Spinal cord (tissue), 10 donors: ENCODE results near the gene KIF14. TPM values are rescaled to one million over a fixed set of nuclear protein-coding genes. Genes with fewer than 3 reads are reported as not detected.

ENCODE experiments used
- DNase-seq, 6 donors: peaks; one replicate each; pipeline versions ENCODE4 v3.0.0 to v3.0.0-alpha.2; 2013 to 2015; ENCODE audit warnings: low spot score in 6 of 6, low read depth in 4 of 6
- H3K27ac ChIP-seq: one replicate; pipeline ENCODE4 v1.5.1; 2013; ENCODE audit warnings: low read depth, low read length, control low read depth
- H3K27me3 ChIP-seq: one replicate; pipeline ENCODE4 v1.6.1; 2013; ENCODE audit warnings: low read length; ENCODE audit not compliant: control insufficient read depth, insufficient read depth
- H3K36me3 ChIP-seq: one replicate; pipeline ENCODE4 v1.6.1; 2013; ENCODE audit warnings: low read length; ENCODE audit not compliant: control insufficient read depth, insufficient read depth
- H3K4me1 ChIP-seq: one replicate; pipeline ENCODE4 v1.6.1; 2013; ENCODE audit warnings: low read length; ENCODE audit not compliant: control insufficient read depth, insufficient read depth
- H3K4me3 ChIP-seq: one replicate; pipeline ENCODE4 v1.5.1; 2013; ENCODE audit warnings: low read depth, low read length, control low read depth
- H3K9me3 ChIP-seq: one replicate; pipeline ENCODE4 v1.6.1; 2013; ENCODE audit warnings: low read length; ENCODE audit not compliant: control insufficient read depth, insufficient read depth
- WGBS: methylation state at CpG from one replicate; pipeline ENCODE4 v1.1.5; 2013; ENCODE audit warnings: missing lambda C conversion rate; ENCODE audit not compliant: insufficient coverage; 5-methylcytosine and 5-hydroxymethylcytosine counted together
- long read RNA-seq, 4 donors: transcript quantifications; one replicate each; lab custom pipeline, GENCODE V29; 2026
- polyA plus RNA-seq, 2 donors: library from polyadenylated mRNA; unstranded; fragments of 120-200 nt; gene quantifications; one replicate each; pipeline ENCODE4 v1.2.1, GENCODE V29; 2013; ENCODE audit not compliant: insufficient read length in 2 of 2
- total RNA-seq, 2 donors: library from RNA; depleted of rRNA in 1 of 2; stranded (reverse); fragments of 120-200 nt in 1 of 2; fragments of >200 nt in 1 of 2; gene quantifications; one replicate each; pipeline versions ENCODE4 v1.2.3 to v1.2.4, GENCODE V29; 2013 to 2014
- donor health status: healthy.

KIF14 gene
- 1 to 10 TPM; 4.4 to 5.2 TPM for total RNA-seq
- polyA plus RNA-seq, result 1 to 10 TPM; 2.7 to 4.4 TPM
- long read RNA-seq, donor 1, result 0 reads
- long read RNA-seq, donor 2, result 0 reads
- long read RNA-seq, donor 3, result 0 reads
- long read RNA-seq, donor 4, result 0 reads

- H3K4me3 ChIP-seq, result peak within 1 kb of the TSS; percentile 64
- DNase-seq, result peak in 5 of 6 donors; percentile 75 to 97 (median 90)
- no peaks in the 10 kb centered on the region for H3K27me3 ChIP-seq
- H3K36me3 ChIP-seq, result no peaks in the 10 kb centered on the region
- WGBS, result 0% methylated on average over 49 of the region's 59 CpGs
- H3K9me3 ChIP-seq, result no peaks in the 10 kb centered on the region
- H3K4me1 ChIP-seq, result peaks cover 10% of the 10 kb centered on the region
- peak within 1 kb of the TSS; percentile 33 for H3K27ac ChIP-seq
Measured at GRCh38 chr1:200620273-200621131, at the start of gene KIF14. Gene KIF14, minus strand, starts transcription at chr1:200620751. Its CDS starts 2,028 bp downstream, at chr1:200618723.

GRCh38 chr1:200669314-200670241 lies 49.0 kb upstream of the KIF14 start, which contains the start of gene DDX59:
Gene DDX59, minus strand, starts transcription at chr1:200669907. Its CDS starts 3,167 bp downstream, at chr1:200666740.
- no peaks in the 10 kb centered on the region for H3K36me3 ChIP-seq
- DNase-seq, result peak; percentile 86 to 98 (median 91)
- no peaks in the 10 kb centered on the region for H3K9me3 ChIP-seq
- peaks cover 11% of the 10 kb centered on the region for H3K4me1 ChIP-seq
- under 1% methylated on average over 90 of the region's 91 CpGs for WGBS
- no peaks in the 10 kb centered on the region for H3K27me3 ChIP-seq
- peak within 1 kb of the TSS; percentile 89 for H3K27ac ChIP-seq
- peak within 1 kb of the TSS; percentile 68 for H3K4me3 ChIP-seq

GRCh38 chr1:200668514-200669313 lies 48.2 kb upstream of the KIF14 start:
- Histone ChIP-seq H3K27me3 (no peaks in the 10 kb centered on the region), H3K36me3 (no peaks in the 10 kb centered on the region), H3K4me3 (peak overlapping the region; percentile 68), H3K27ac (peak overlapping the region; percentile 89), H3K9me3 (no peaks in the 10 kb centered on the region), H3K4me1 (peaks cover 11% of the 10 kb centered on the region)
- 31% methylated on average over 4 of the region's 7 CpGs for WGBS
- peak in 2 of 6 donors; percentile 11 to 19 for DNase-seq

- H3K27ac ChIP-seq, result peak overlapping the region; percentile 70
- H3K4me1 ChIP-seq, result peaks cover 11% of the 10 kb centered on the region
- peak in 2 of 6 donors; percentile 5 to 9 for DNase-seq
- H3K4me3 ChIP-seq, result no peak overlapping the region
- peaks cover 3% of the 10 kb centered on the region for H3K36me3 ChIP-seq
- no peaks in the 10 kb centered on the region for H3K27me3 ChIP-seq
- 37% methylated on average over 4 of the region's 8 CpGs for WGBS
- no peaks in the 10 kb centered on the region for H3K9me3 ChIP-seq
Measured at GRCh38 chr1:200666309-200666708, 45.8 kb upstream of the KIF14 start.

GRCh38 chr1:200665861-200666260 lies 45.3 kb upstream of the KIF14 start:
- Histone ChIP-seq H3K4me3 (no peak overlapping the region), H3K27me3 (no peaks in the 10 kb centered on the region), H3K27ac (peak overlapping the region; percentile 70), H3K9me3 (no peaks in the 10 kb centered on the region), H3K4me1 (peaks cover 11% of the 10 kb centered on the region), H3K36me3 (peaks cover 3% of the 10 kb centered on the region)
- no CpG with 5 or more reads among the region's 2 CpGs for WGBS
- peak in 3 of 6 donors; percentile 15 to 66 (median 46) for DNase-seq

GRCh38 chr1:200660719-200661118 lies 40.2 kb upstream of the KIF14 start:
- Histone ChIP-seq H3K4me1 (peaks cover 4% of the 10 kb centered on the region), H3K27me3 (no peaks in the 10 kb centered on the region), H3K9me3 (no peaks in the 10 kb centered on the region), H3K36me3 (peaks cover 30% of the 10 kb centered on the region), H3K27ac (no peak overlapping the region), H3K4me3 (no peak overlapping the region)
- DNase-seq, result no peak
- 91% methylated on average over 5 of the region's 6 CpGs for WGBS

- 100% methylated on average over 1 of the region's 1 CpG for WGBS
- peaks cover 33% of the 10 kb centered on the region for H3K36me3 ChIP-seq
- H3K9me3 ChIP-seq, result no peaks in the 10 kb centered on the region
- H3K27me3 ChIP-seq, result no peaks in the 10 kb centered on the region
- DNase-seq, result no peak
- no peak overlapping the region for H3K27ac ChIP-seq
- H3K4me1 ChIP-seq, result no peaks in the 10 kb centered on the region
- no peak overlapping the region for H3K4me3 ChIP-seq
Measured at GRCh38 chr1:200659269-200659668, 38.7 kb upstream of the KIF14 start.

GRCh38 chr1:200658037-200658818 lies 37.7 kb upstream of the KIF14 start:
- Histone ChIP-seq H3K4me3 (no peak overlapping the region), H3K27me3 (no peaks in the 10 kb centered on the region), H3K4me1 (no peaks in the 10 kb centered on the region), H3K9me3 (no peaks in the 10 kb centered on the region), H3K36me3 (peaks cover 44% of the 10 kb centered on the region), H3K27ac (no peak overlapping the region)
- DNase-seq, result no peak
- 75% methylated on average over 2 of the region's 4 CpGs for WGBS
